Body of pancreas (tissue), 4 donors: ENCODE measurements around the gene RCAN3.

Experiments
- POLR2A ChIP-seq, 3 donors: fragments of 450-650 bp; IDR thresholded peaks; one replicate each; pipeline ENCODE4 v1.6.1; 2016; ENCODE audit warnings: antibody characterized with exemption in 3 of 3, mild to moderate bottlenecking in 2 of 3
- TF ChIP-seq, protein P1 (sequence below), 7 experiments: fragments of 450-650 bp in 4 of 7; fragments of 200-600 bp in 3 of 7; sonication (generic) in 3 of 7; IDR thresholded peaks; one replicate each; pipeline ENCODE4 v1.5.1; 2016 to 2019; ENCODE audit warnings: antibody characterized with exemption in 7 of 7

DNA sequence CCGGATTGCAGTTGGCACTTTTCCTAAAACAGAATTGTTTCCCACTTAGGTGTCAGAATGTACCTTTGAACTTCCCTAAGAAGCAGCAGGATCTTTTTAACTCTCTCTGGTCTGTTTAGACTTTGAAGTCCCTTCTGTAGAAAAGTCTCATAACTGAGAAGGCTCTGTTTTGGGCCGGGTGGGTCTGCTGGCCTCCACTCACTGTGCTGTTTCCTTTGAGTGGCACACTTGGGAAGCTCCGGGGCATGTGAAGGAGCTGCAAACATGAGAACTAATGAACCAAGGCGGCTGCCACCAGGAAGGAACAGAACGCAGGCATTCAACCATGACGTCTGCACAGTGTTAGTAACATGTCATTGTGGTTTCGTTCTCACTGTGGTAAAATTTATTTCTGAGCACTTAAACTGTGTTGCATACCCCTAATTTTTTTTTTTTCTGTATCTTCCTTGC is 33.8 kb downstream of the RCAN3 start:
- TF ChIP-seq, protein P1, sequence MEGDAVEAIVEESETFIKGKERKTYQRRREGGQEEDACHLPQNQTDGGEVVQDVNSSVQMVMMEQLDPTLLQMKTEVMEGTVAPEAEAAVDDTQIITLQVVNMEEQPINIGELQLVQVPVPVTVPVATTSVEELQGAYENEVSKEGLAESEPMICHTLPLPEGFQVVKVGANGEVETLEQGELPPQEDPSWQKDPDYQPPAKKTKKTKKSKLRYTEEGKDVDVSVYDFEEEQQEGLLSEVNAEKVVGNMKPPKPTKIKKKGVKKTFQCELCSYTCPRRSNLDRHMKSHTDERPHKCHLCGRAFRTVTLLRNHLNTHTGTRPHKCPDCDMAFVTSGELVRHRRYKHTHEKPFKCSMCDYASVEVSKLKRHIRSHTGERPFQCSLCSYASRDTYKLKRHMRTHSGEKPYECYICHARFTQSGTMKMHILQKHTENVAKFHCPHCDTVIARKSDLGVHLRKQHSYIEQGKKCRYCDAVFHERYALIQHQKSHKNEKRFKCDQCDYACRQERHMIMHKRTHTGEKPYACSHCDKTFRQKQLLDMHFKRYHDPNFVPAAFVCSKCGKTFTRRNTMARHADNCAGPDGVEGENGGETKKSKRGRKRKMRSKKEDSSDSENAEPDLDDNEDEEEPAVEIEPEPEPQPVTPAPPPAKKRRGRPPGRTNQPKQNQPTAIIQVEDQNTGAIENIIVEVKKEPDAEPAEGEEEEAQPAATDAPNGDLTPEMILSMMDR (IDR thresholded peaks at IDR 0.05): no peak
- no peak for TF ChIP-seq POLR2A (IDR thresholded peaks at IDR 0.05)
